IPS DF 4.7 (cell line): Measurements from ENCODE around the gene GBX2.
"Not testable (repeated sequence)": the region's sequence is repeated elsewhere in the genome, so short reads cannot be mapped to it uniquely, and the experiment has no call there.

Experiments used
- DNase-seq: peaks from one replicate; pipeline ENCODE4 v3.0.0-alpha.2; 2013; ENCODE audit warnings: low spot score; ENCODE audit errors: extremely low read depth

GBX2 gene

GRCh38 chr2:236156860-236157194 lies 11.4 kb downstream of the GBX2 start:
- no peak for DNase-seq

- DNase-seq: no peak
Observed at GRCh38 chr2:236156095-236156859, 11.9 kb downstream of the GBX2 start.

DNA sequence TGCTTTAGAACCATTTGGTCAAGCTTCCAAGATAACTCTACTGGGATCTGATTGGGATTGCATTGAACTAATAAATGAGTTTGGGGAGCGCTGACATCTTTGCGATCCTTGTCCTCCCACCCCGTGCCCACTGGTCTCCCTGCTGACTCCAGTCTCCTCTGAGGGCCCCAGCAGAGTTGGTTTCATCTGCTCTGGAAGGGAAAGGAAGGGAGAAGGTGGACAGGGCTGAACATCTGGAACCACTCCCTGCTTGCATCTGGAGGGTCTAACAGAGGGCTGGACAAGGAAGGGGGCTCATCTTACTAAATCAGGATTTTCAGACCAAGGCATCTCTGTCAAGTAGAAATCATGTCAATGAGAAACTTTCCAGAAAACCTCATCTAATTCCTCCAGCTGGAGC lies 12.8 kb downstream of the GBX2 start:
- DNase-seq: no peak

GRCh38 chr2:236146436-236146835 lies 21.8 kb downstream of the GBX2 start:
- no peak for DNase-seq

GRCh38 chr2:236143811-236144210 lies 24.4 kb downstream of the GBX2 start:
- DNase-seq: no peak

GRCh38 chr2:236141616-236142015 lies 26.6 kb downstream of the GBX2 start:
- DNase-seq: not testable (repeated sequence)

DNA sequence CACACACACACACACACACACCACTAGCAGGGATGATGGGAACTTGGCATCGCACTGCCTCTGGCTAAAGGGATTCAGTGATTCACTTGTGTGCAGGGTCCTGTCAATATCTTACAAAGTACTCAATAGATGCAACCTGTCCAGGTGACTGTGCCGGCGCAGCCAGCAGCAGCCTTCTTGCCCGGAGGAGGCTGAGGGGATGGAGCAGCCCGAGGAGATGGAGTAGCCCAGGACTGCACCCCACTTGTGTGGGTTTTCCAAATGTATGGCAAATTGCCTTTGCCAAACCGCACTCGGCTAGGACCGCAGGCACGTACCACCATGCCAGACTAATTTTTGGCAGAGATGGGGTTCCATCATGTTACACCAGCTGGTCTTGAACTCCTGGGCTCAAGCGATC lies 31.1 kb downstream of the GBX2 start:
- no peak for DNase-seq

- no peak for DNase-seq
Observed at GRCh38 chr2:236136538-236136937, 31.6 kb downstream of the GBX2 start.

GRCh38 chr2:236133410-236134012 lies 34.7 kb downstream of the GBX2 start:
- no peak for DNase-seq

- DNase-seq: no peak
Observed at GRCh38 chr2:236131073-236131692, 37.0 kb downstream of the GBX2 start.

DNA sequence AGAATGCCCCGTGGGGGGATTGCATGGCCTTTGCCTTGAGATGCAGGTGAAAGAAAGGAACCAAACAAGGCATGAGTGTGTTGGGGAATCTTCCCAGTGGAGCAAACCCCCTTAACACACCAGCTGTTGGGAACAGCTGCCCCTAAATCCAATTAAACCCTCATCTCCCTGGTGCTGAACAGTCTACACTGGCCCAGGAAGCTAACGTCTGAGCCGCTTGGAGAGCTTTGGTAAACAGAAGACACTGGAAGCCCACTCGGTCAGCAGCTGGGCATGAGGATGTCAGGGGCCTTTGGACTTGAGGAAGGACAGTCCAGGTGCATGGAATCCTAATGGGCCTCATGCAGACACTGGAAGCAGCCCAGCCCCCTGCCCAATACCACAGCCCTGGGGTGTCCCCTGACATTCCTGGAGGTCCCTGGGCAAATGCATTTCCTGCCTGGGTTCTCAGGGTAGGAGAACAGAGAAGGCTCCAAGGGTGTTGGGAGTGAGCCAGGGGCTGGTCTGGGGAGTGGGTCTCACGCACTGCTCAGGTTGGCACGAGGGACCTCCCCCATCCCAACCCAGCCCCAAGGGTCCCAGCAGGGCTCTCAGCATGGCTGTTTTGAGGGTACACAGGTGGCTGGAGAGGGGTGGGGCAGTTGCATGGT lies 37.7 kb downstream of the GBX2 start:
- no peak for DNase-seq

DNA sequence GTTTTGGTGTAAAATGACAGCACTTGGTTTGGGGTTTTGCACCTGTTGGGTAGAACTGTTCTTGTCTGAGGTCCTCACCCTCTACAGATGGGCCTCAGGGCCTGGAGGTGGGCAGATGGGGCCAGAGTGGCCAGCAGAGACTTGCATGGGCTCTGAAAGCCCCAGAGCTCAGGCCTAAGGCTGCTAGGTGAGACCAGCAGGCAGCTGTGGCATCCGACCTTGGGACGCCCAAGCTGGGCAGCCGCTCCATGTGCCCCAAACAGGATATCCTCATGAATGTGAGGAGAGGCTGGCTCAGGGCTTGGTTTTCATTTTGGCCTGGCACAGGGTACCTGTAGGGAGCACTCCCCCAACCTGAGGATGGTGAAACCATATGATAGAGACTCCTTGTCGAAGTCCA lies 38.3 kb downstream of the GBX2 start:
- DNase-seq: no peak

- DNase-seq: no peak
Observed at GRCh38 chr2:236128321-236128720, 39.9 kb downstream of the GBX2 start.

DNA sequence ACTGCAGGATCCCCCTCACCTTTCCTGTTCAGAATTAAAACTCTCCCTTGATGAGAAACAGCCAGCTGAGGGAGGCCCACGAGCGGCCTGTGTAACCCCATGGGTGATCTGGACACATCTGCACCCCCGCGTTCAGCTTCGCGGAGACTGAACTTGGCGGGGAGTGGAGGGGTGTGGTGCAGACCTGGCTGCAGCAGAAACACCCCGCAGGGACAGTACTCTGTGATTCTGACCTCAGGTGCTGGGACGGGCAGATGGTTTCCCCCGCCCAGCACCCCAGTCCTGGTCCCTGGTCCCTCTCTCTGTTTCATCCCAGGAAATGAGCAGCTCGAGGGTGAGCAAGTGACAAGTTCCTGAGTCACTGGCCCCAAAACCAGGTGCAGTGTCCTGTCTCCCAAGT lies 41.2 kb downstream of the GBX2 start:
- DNase-seq: no peak

GRCh38 chr2:236125541-236125940 lies 42.6 kb downstream of the GBX2 start:
- DNase-seq: no peak

- no peak for DNase-seq
Observed at GRCh38 chr2:236124182-236124893, 43.8 kb downstream of the GBX2 start.

DNA sequence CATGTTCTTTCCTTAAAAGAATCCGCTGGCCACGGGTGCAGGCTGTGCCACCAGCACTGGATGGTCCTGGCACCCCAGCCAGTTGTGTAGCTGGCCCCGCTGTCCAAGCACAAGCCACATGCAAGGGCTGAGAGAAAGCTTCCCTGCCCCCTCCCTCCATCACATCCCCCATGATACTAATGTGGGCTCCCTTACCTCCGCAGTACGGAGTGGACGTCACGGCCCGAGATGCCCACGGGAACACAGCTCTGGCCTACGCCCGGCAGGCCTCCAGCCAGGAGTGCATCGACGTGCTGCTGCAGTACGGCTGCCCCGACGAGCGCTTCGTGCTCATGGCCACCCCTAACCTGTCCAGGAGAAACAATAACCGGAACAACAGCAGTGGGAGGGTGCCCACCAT lies 44.5 kb downstream of the GBX2 start:
- DNase-seq: no peak

DNA sequence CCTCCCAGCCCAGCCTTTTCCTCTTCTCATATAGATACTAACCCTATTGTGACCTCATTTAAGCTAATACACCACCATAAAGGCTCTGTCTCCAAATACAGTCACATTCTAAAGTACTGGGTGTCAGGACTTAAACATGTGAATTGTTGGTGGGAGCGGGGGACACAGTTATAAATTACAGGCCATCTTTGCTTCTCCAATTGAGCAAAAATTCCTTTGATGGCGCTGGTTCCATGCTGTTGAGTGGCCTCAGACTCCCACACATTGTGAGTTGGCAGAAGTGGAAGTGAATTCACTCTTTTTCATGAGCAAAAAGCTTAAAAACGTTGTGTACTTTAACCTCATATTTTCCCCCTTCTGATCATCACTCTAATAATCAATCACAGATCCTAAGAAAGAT lies 46.0 kb downstream of the GBX2 start:
- no peak for DNase-seq

DNA sequence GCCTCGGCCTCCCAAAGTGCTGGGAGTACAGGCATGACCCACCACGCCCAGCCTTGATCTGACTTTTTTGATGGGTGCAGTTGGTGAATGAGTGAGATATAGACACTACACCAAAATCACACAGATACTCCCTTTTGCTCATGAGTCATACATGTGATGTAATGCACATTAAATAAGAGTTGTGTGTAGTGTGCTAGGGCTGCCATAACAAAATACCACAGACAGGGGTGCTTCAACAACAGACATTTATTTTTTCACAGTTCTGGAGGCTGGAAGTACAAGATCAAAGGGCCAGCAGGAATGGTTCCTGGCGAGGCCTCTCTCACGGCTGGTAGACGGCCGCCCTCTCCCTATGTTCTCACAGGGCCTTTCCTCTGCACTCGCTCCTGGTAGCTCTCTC lies 46.6 kb downstream of the GBX2 start:
- DNase-seq: no peak

GRCh38 chr2:236120829-236121228 lies 47.4 kb downstream of the GBX2 start:
- no peak for DNase-seq

DNA sequence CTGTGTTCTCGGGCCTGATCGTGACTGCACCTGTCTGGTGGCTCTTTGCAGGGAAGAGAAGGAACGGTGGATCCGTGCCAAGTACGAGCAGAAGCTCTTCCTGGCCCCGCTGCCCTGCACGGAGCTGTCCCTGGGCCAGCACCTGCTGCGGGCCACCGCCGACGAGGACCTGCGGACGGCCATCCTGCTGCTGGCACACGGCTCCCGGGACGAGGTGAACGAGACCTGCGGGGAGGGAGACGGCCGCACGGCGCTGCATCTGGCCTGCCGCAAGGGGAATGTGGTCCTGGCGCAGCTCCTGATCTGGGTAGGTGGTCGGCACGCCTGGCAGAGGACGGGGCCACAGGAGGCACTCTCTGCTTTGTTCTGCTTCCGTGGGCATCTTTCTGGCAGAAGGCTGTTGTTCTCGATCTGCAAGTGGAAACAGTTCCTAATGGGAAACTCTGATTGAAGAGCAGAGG lies 48.0 kb downstream of the GBX2 start:
- no peak for DNase-seq

DNA sequence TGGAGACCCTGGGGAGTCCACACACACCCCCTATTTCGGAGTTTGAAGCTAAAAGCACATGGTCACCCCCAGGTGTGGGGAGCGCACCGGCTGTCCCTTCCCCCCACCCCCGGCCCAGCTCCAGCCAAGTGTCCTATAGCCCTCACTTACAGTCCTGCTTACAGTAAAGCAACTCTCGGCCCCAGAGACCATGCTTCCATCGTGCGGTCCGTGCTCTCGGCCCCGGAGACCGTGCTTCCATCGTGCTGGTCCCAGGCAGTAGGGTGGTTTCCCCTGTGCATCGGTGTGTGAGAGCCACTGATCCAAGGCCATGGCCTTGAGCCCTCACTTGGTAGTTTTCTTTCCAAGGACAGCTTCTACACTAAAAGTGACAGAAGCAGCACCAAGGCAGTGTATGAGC lies 48.7 kb downstream of the GBX2 start:
- DNase-seq: no peak
